H1 (cell line): ENCODE measurements around the gene FARP2. TPM values are rescaled to one million over a fixed set of nuclear protein-coding genes. Genes with fewer than 3 reads are reported as not detected.

Source experiments
- CTCF ChIA-PET: fragments of 300-600 bp; sonication (Branson Sonifier 250); formaldehyde crosslinking; loops from one replicate; lab custom pipeline; 2021; ENCODE audit not compliant: partially characterized antibody; lab: Charles Lee
- POLR2A ChIA-PET: fragments of 300-600 bp; sonication (Branson Sonifier 250); formaldehyde crosslinking; loops from one replicate; lab custom pipeline; 2021; ENCODE audit warnings: inconsistent platforms; ENCODE audit not compliant: partially characterized antibody; lab: Charles Lee
- DNase-seq, 2 experiments: peaks; one replicate each; pipeline versions ENCODE4 v3.0.0 to v3.0.0-alpha.2; 2010 to 2022; ENCODE audit warnings: low spot score in 2 of 2, low read depth in 1 of 2, mixed read lengths in 1 of 2
- FAIRE-seq: peaks from 2 replicates; lab custom pipeline; 2011; peaks lifted over from hg19 to GRCh38; lab: Jason Lieb, UNC
- H2AFZ ChIP-seq: 2 replicates; pipeline ENCODE4 v1.8.1; 2012; ENCODE audit warnings: low read length, inconsistent platforms
- H2AK5ac ChIP-seq: 2 replicates; pipeline ENCODE4 v1.6.1; 2013; ENCODE audit warnings: low read depth, low read length
- H2BK120ac ChIP-seq: replicated peaks from 2 replicates; pipeline ENCODE3; 2013; ENCODE audit warnings: low read depth, low read length, inconsistent platforms
- H2BK12ac ChIP-seq: 2 replicates; pipeline ENCODE4 v1.6.1; 2013; ENCODE audit warnings: low read depth, low read length
- H2BK15ac ChIP-seq: 2 replicates; pipeline ENCODE4 v1.6.1; 2013; ENCODE audit warnings: low read length
- H2BK20ac ChIP-seq: 2 replicates; pipeline ENCODE4 v1.6.1; 2013; ENCODE audit warnings: low read length
- H2BK5ac ChIP-seq: 2 replicates; pipeline ENCODE4 v1.6.1; 2013; ENCODE audit warnings: low read depth, low read length
- H3K14ac ChIP-seq: 2 replicates; pipeline ENCODE4 v1.6.1; 2013; ENCODE audit warnings: inconsistent platforms; ENCODE audit not compliant: insufficient read length
- H3K18ac ChIP-seq: 2 replicates; pipeline ENCODE4 v1.6.1; 2013; ENCODE audit warnings: low read length; ENCODE audit errors: extremely low read depth
- H3K23ac ChIP-seq: 2 replicates; pipeline ENCODE4 v1.6.1; 2013; ENCODE audit warnings: inconsistent platforms; ENCODE audit not compliant: insufficient read length
- H3K23me2 ChIP-seq: 2 replicates; pipeline ENCODE4 v1.6.1; 2013; ENCODE audit warnings: low read depth, low read length
- H3K27ac ChIP-seq: 2 replicates; pipeline ENCODE4 v1.6.1; 2011; ENCODE audit warnings: low read depth, low read length, inconsistent platforms
- H3K27me3 ChIP-seq, 4 experiments: replicated peaks in 1 of 4; 1 replicate in 1 of 4; 2 replicates in 3 of 4; pipeline versions ENCODE4 v1.6.1 to v1.8.1; 2011 to 2013; ENCODE audit warnings: low read length in 3 of 4, mild to moderate bottlenecking in 3 of 4, inconsistent platforms in 2 of 4, mixed read lengths in 2 of 4, moderate library complexity in 1 of 4; ENCODE audit not compliant: control insufficient read depth in 3 of 4, insufficient read depth in 3 of 4; ENCODE audit errors: extremely low read depth in 1 of 4
- H3K36me3 ChIP-seq, 4 experiments: 2 replicates each; pipeline versions ENCODE4 v1.6.1 to v1.8.1; 2011 to 2013; ENCODE audit warnings: mild to moderate bottlenecking in 4 of 4, low read length in 3 of 4, moderate library complexity in 2 of 4, control low read depth in 1 of 4, inconsistent platforms in 1 of 4; ENCODE audit not compliant: insufficient read depth in 4 of 4, control insufficient read depth in 2 of 4
- H3K4ac ChIP-seq: replicated peaks from 2 replicates; pipeline ENCODE3; 2013; ENCODE audit warnings: low read length, low read depth, mixed read lengths, inconsistent platforms; ENCODE audit not compliant: insufficient read length
- H3K4me1 ChIP-seq, 4 experiments: replicated peaks in 1 of 4; 1 replicate in 1 of 4; 2 replicates in 3 of 4; pipeline versions ENCODE4 v1.6.1 to v1.8.1; 2011 to 2013; ENCODE audit warnings: low read length in 3 of 4, inconsistent platforms in 2 of 4, mixed read lengths in 1 of 4; ENCODE audit not compliant: insufficient read depth in 4 of 4, control insufficient read depth in 3 of 4
- H3K4me2 ChIP-seq, 2 experiments: 2 replicates each; pipeline versions ENCODE4 v1.6.1 to v1.8.1; 2011 to 2013; ENCODE audit warnings: low read depth in 2 of 2, low read length in 2 of 2, control low read depth in 1 of 2, inconsistent platforms in 1 of 2, mild to moderate bottlenecking in 1 of 2; ENCODE audit not compliant: insufficient read depth in 1 of 2
- H3K4me3 ChIP-seq, 4 experiments: fragments of 200-600, 300-600 bp in 1 of 4; sonication (generic), shearing (Covaris generic), sonication (Bioruptor Twin) in 1 of 4; 2 replicates each; pipeline versions ENCODE4 v1.5.1 to v1.8.1; 2011 to 2016; ENCODE audit warnings: low read length in 4 of 4, low read depth in 3 of 4, control low read depth in 2 of 4, inconsistent platforms in 2 of 4, mild to moderate bottlenecking in 2 of 4, mixed read lengths in 1 of 4, moderate library complexity in 1 of 4; ENCODE audit not compliant: insufficient read depth in 2 of 4; ENCODE audit errors: extremely low read depth in 1 of 4
- H3K56ac ChIP-seq: replicated peaks from 2 replicates; pipeline ENCODE3; 2013; ENCODE audit warnings: low read depth, mild to moderate bottlenecking, mixed read lengths, low read length, inconsistent platforms; ENCODE audit not compliant: insufficient read length
- H3K79me1 ChIP-seq: 2 replicates; pipeline ENCODE4 v1.6.1; 2013; ENCODE audit warnings: low read depth, low read length, control low read depth
- H3K79me2 ChIP-seq, 2 experiments: 2 replicates each; pipeline versions ENCODE4 v1.6.1 to v1.8.1; 2012 to 2013; ENCODE audit warnings: low read length in 2 of 2, mild to moderate bottlenecking in 2 of 2, inconsistent platforms in 1 of 2; ENCODE audit not compliant: insufficient read depth in 2 of 2, control insufficient read depth in 1 of 2
- H3K9ac ChIP-seq, 4 experiments: replicated peaks in 1 of 4; 1 replicate in 1 of 4; 2 replicates in 3 of 4; pipeline versions ENCODE4 v1.6.1 to v1.8.1; 2011 to 2013; ENCODE audit warnings: low read depth in 3 of 4, low read length in 3 of 4, control low read depth in 2 of 4, mild to moderate bottlenecking in 2 of 4, moderate library complexity in 2 of 4, inconsistent platforms in 1 of 4; ENCODE audit errors: extremely low read depth in 1 of 4
- H3K9me3 ChIP-seq, 2 experiments: 2 replicates each; pipeline versions ENCODE4 v1.6.1 to v1.8.1; 2012 to 2013; ENCODE audit warnings: mild to moderate bottlenecking in 2 of 2, moderate library complexity in 2 of 2, control low read depth in 1 of 2, inconsistent platforms in 1 of 2, low read depth in 1 of 2, low read length in 1 of 2, mixed read lengths in 1 of 2; ENCODE audit not compliant: insufficient read depth in 2 of 2
- H4K20me1 ChIP-seq, 2 experiments: replicated peaks in 1 of 2; 2 replicates each; pipeline versions ENCODE3 to v1.8.1; 2011 to 2013; ENCODE audit warnings: inconsistent platforms in 2 of 2, low read length in 2 of 2, mild to moderate bottlenecking in 1 of 2; ENCODE audit not compliant: insufficient read depth in 2 of 2, control insufficient read depth in 1 of 2
- H4K5ac ChIP-seq: 2 replicates; pipeline ENCODE4 v1.6.1; 2013; ENCODE audit warnings: low read length, low read depth, mixed read lengths, inconsistent platforms; ENCODE audit not compliant: insufficient read length
- H4K8ac ChIP-seq: 2 replicates; pipeline ENCODE4 v1.8.0; 2013; ENCODE audit warnings: mild to moderate bottlenecking, moderate library complexity, low read length, inconsistent platforms; ENCODE audit not compliant: insufficient read depth; ENCODE audit errors: extremely low read depth
- H4K91ac ChIP-seq: replicated peaks from 2 replicates; pipeline ENCODE3; 2013; ENCODE audit warnings: low read length, mixed read lengths, inconsistent platforms; ENCODE audit not compliant: insufficient read length
- ASH2L ChIP-seq: fragments of 200-600, 300-600 bp; sonication (generic); IDR thresholded peaks from one replicate; pipeline ENCODE4 v1.7.1; 2017; ENCODE audit warnings: low read length
- CEBPB ChIP-seq: IDR thresholded peaks from 2 replicates; pipeline ENCODE4 v1.6.1; 2012; ENCODE audit warnings: low read depth, low read length
- CREB1 ChIP-seq: IDR thresholded peaks from 2 replicates; pipeline ENCODE4 v1.6.1; 2012; ENCODE audit warnings: inconsistent platforms
- E2F6 ChIP-seq: IDR thresholded peaks from 2 replicates; pipeline ENCODE4 v1.6.1; 2012; ENCODE audit warnings: inconsistent platforms
- EGR1 ChIP-seq: IDR thresholded peaks from 2 replicates; pipeline ENCODE4 v1.6.1; 2011; ENCODE audit warnings: low read depth, low read length, borderline replicate concordance
- GABPA ChIP-seq: IDR thresholded peaks from 2 replicates; pipeline ENCODE4 v1.6.1; 2011; ENCODE audit warnings: mild to moderate bottlenecking, low read length, moderate library complexity, borderline replicate concordance; ENCODE audit not compliant: insufficient read depth
- JUND ChIP-seq: IDR thresholded peaks from 2 replicates; pipeline ENCODE4 v1.6.1; 2011; ENCODE audit warnings: mild to moderate bottlenecking, improper control_type of control experiment, low read length
- NANOG ChIP-seq: IDR thresholded peaks from 2 replicates; pipeline ENCODE4 v1.6.1; 2011; ENCODE audit warnings: low read length, low read depth, mild to moderate bottlenecking, inconsistent platforms; ENCODE audit not compliant: insufficient read depth, poor library complexity, severe bottlenecking
- NRF1 ChIP-seq: IDR thresholded peaks from 2 replicates; pipeline ENCODE4 v1.6.1; 2011; ENCODE audit warnings: mild to moderate bottlenecking, low read depth, low read length, improper control_type of control experiment
- SIN3A ChIP-seq, 2 experiments: IDR thresholded peaks in 1 of 2; conservative IDR thresholded peaks in 1 of 2; 2 replicates each; pipeline ENCODE4 v1.6.1; 2011 to 2012; ENCODE audit warnings: low read length in 2 of 2, improper control_type of control experiment in 1 of 2, low read depth in 1 of 2, mild to moderate bottlenecking in 1 of 2
- SP1 ChIP-seq: IDR thresholded peaks from 2 replicates; pipeline ENCODE4 v1.6.1; 2011; ENCODE audit warnings: low read depth, low read length
- SP2 ChIP-seq: IDR thresholded peaks from 2 replicates; pipeline ENCODE4 v1.6.1; 2012; ENCODE audit warnings: mild to moderate bottlenecking, low read length, inconsistent platforms
- WGBS, 2 experiments: shearing (Covaris generic) in 1 of 2; methylation state at CpG; one replicate each; pipeline versions ENCODE4 v1.1.6 to v1.1.7; 2013 to 2015; ENCODE audit warnings: low lambda C conversion rate in 2 of 2, mixed read lengths in 2 of 2, inconsistent platforms in 1 of 2, low coverage in 1 of 2, missing lambda C conversion rate in 1 of 2; ENCODE audit not compliant: insufficient replicate concordance in 2 of 2, insufficient coverage in 1 of 2, insufficient read length in 1 of 2; ENCODE audit errors: extremely low coverage in 1 of 2, missing lambda C conversion rate in 1 of 2; 5-methylcytosine and 5-hydroxymethylcytosine counted together
- polyA plus RNA-seq, 7 experiments: library from polyadenylated mRNA; depleted of rRNA in 3 of 7; stranded (reverse) in 5 of 7; unstranded in 2 of 7; fragments of >200 nt in 5 of 7; fragments of 200-250 nt in 2 of 7; gene quantifications; 1 replicate in 5 of 7; 2 replicates in 1 of 7; 4 replicates in 1 of 7; pipeline versions ENCODE4 v1.2.1 to v1.2.3, GENCODE V29; 2011 to 2013; ENCODE audit warnings: missing spikeins in 2 of 7, mixed read lengths in 2 of 7
- total RNA-seq: library from RNA; stranded (reverse); fragmentation: NEBNext Ultra II Directional; extraction: Animal tissue kit (Norgen Biotek cat#: 25700); gene quantifications from 2 replicates; pipeline ENCODE4 v1.2.1, GENCODE V29; 2021
- TF ChIP-seq, protein P1 (sequence below): IDR thresholded peaks from 2 replicates; pipeline ENCODE4 v1.6.1; 2011; ENCODE audit warnings: low read depth, mild to moderate bottlenecking, low read length; ENCODE audit not compliant: insufficient read depth

Gene FARP2
- total and polyA plus RNA-seq, 2 of the 8 experiments (the other 6 are each of a cell fraction or from before 2014, with no cell fraction given): 12.4 to 33.4 TPM

DNA sequence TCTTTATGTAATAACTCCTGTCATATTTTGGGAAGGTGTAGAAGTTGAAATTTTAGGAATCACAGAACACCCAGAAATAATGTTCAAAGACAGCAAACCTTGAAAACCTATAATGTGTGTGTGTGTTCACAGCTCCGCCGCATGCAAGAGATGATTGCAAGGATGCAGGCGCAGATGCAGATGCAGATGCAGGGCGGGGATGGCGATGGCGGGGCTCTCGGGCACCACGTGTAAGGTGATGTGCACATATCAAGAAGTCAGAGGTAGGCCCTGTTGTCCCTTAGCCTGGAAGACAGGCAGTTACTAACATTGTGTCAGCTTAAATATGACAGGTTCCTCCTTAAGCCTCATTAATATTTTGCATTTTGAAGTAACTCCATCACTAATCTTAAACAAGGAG lies 6.1 kb upstream of the FARP2 start:
- CTCF ChIA-PET: interaction anchor here (0.8 to 1.3 kb wide), 4 partner anchors 14 to 47 kb away, joined by 3 to 4 read pairs (median 3); no protein-coding TSS in a partner anchor
- H3K23ac ChIP-seq: no peak overlapping the region
- no peak overlapping the region for H2BK12ac ChIP-seq
- H3K79me1 ChIP-seq: no peaks in the 10 kb centered on the region
- H3K4me3 ChIP-seq: no peak overlapping the region
- no peak overlapping the region for H2AK5ac ChIP-seq
- no peak overlapping the region for H2BK120ac ChIP-seq
- H3K4me2 ChIP-seq: no peak overlapping the region
- DNase-seq (no peak), FAIRE-seq (no peak)
- no peaks in the 10 kb centered on the region for H3K27me3 ChIP-seq
- POLR2A ChIA-PET: interaction anchor here (1.2 kb wide), 1 partner anchor 35 kb away, joined by 4 read pairs; the partner anchor contains the start of genes HDLBP and SEPTIN2
- H2BK15ac ChIP-seq: no peak overlapping the region
- H2AFZ ChIP-seq: no peak overlapping the region
- no peak overlapping the region for H2BK5ac ChIP-seq
- H3K4ac ChIP-seq: no peak overlapping the region
- WGBS, 2 experiments: 94% methylated on average over 8 of the region's 8 CpGs; no CpG with 5 or more reads in 1 of the 2 experiments
- H3K9me3 ChIP-seq: no peaks in the 10 kb centered on the region
- H3K18ac ChIP-seq: no peak overlapping the region
- peaks cover 0 to 7% of the 10 kb centered on the region in 2 experiments for H4K20me1 ChIP-seq
- no peak overlapping the region for H3K56ac ChIP-seq
- H4K91ac ChIP-seq: no peak overlapping the region
- peaks cover under 1% of the 10 kb centered on the region; the same call in 1 of the 2 replicates for H3K23me2 ChIP-seq
- no peak overlapping the region for H3K14ac ChIP-seq
- peaks cover 34 to 88% (median 75%) of the 10 kb centered on the region in 4 experiments for H3K36me3 ChIP-seq
- no peak overlapping the region for H3K9ac ChIP-seq
- H3K79me2 ChIP-seq: no peaks in the 10 kb centered on the region
- no peak overlapping the region for H4K5ac ChIP-seq
- H4K8ac ChIP-seq: no peak overlapping the region
- H3K4me1 ChIP-seq: peaks cover 1 to 7% (median 4%) of the 10 kb centered on the region in 4 experiments; a peak in 6 of 7 replicates
- H2BK20ac ChIP-seq: no peak overlapping the region; the same call in 1 of the 2 replicates
- no peak overlapping the region for H3K27ac ChIP-seq
- TF ChIP-seq ASH2L (no peak), CREB1 (no peak), NANOG (no peak), SP2 (no peak), EGR1 (no peak), NRF1 (no peak), JUND (no peak), CEBPB (no peak), SP1 (no peak), GABPA (no peak), E2F6 (no peak), SIN3A (conservative IDR thresholded peaks at IDR 0.05 in 1 of 2, IDR thresholded peaks at IDR 0.05 in 1 of 2; ENCODE audit: low read depth in 1 of 2, low read length in 2 of 2) (no peak)
- TF ChIP-seq, protein P1, sequence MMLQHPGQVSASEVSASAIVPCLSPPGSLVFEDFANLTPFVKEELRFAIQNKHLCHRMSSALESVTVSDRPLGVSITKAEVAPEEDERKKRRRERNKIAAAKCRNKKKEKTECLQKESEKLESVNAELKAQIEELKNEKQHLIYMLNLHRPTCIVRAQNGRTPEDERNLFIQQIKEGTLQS: no peak
